ENCODE measurements around the gene NTRK1. TPM values are rescaled to one million over a fixed set of nuclear protein-coding genes. Genes with fewer than 3 reads are reported as not detected.

NTRK1 gene
- total RNA-seq, 6 experiments from 2014 or later = not detected

GRCh38 chr1:156877433-156878170 is 16.9 kb downstream of the NTRK1 start:
- Histone ChIP-seq H3K4me1 (no peaks in the 10 kb centered on the region), H3K4me3 (no peak overlapping the region), H3K27me3 (no peaks in the 10 kb centered on the region), H3K36me3 (no peaks in the 10 kb centered on the region), H3K9me3 (no peaks in the 10 kb centered on the region), H3K27ac (no peak overlapping the region)
- ATAC-seq (no peak), DNase-seq (no peak)
- intact Hi-C loops (cut with DNase I) = no loop called here
- TF ChIP-seq, protein P1, sequence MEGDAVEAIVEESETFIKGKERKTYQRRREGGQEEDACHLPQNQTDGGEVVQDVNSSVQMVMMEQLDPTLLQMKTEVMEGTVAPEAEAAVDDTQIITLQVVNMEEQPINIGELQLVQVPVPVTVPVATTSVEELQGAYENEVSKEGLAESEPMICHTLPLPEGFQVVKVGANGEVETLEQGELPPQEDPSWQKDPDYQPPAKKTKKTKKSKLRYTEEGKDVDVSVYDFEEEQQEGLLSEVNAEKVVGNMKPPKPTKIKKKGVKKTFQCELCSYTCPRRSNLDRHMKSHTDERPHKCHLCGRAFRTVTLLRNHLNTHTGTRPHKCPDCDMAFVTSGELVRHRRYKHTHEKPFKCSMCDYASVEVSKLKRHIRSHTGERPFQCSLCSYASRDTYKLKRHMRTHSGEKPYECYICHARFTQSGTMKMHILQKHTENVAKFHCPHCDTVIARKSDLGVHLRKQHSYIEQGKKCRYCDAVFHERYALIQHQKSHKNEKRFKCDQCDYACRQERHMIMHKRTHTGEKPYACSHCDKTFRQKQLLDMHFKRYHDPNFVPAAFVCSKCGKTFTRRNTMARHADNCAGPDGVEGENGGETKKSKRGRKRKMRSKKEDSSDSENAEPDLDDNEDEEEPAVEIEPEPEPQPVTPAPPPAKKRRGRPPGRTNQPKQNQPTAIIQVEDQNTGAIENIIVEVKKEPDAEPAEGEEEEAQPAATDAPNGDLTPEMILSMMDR (IDR thresholded peaks at IDR 0.05) = no peak
- no peak for TF ChIP-seq POLR2A (IDR thresholded peaks at IDR 0.05)
- 68% methylated on average over 3 of the region's 5 CpGs for WGBS (ENCODE audit: insufficient coverage, low coverage, low lambda C conversion rate, missing lambda C conversion rate)

- H3K36me3 ChIP-seq = no peaks in the 10 kb centered on the region
- TF ChIP-seq, protein P1 (IDR thresholded peaks at IDR 0.05) = no peak
- no peak for TF ChIP-seq POLR2A (IDR thresholded peaks at IDR 0.05)
- H3K27ac ChIP-seq = no peak overlapping the region
- H3K4me3 ChIP-seq = no peak overlapping the region
- DNase-seq (no peak), ATAC-seq (no peak)
- H3K4me1 ChIP-seq = no peaks in the 10 kb centered on the region
- no peaks in the 10 kb centered on the region for H3K9me3 ChIP-seq
- intact Hi-C loops (cut with DNase I) = no loop called here
- WGBS (ENCODE audit: insufficient coverage, low coverage, low lambda C conversion rate, missing lambda C conversion rate) = 80% methylated on average over 1 of the region's 21 CpGs
- no peaks in the 10 kb centered on the region for H3K27me3 ChIP-seq
These were observed 19.2 kb downstream of the NTRK1 start for GRCh38 chr1:156879876-156880275.

GRCh38 chr1:156880473-156880872 is 19.8 kb downstream of the NTRK1 start:
- Histone ChIP-seq H3K27me3 (no peaks in the 10 kb centered on the region), H3K4me1 (no peaks in the 10 kb centered on the region), H3K9me3 (no peaks in the 10 kb centered on the region), H3K36me3 (no peaks in the 10 kb centered on the region), H3K27ac (no peak overlapping the region), H3K4me3 (no peak overlapping the region)
- intact Hi-C loops (cut with DNase I) = no loop called here
- DNase-seq (no peak), ATAC-seq (no peak)
- TF ChIP-seq, protein P1 (IDR thresholded peaks at IDR 0.05) = no peak
- TF ChIP-seq POLR2A (IDR thresholded peaks at IDR 0.05) = no peak
- WGBS (ENCODE audit: insufficient coverage, low coverage, low lambda C conversion rate, missing lambda C conversion rate) = 63% methylated on average over 3 of the region's 5 CpGs

- 44% methylated on average over 8 of the region's 10 CpGs for WGBS (ENCODE audit: insufficient coverage, low coverage, low lambda C conversion rate, missing lambda C conversion rate)
- TF ChIP-seq, protein P1 (IDR thresholded peaks at IDR 0.05) = no peak
- TF ChIP-seq POLR2A (IDR thresholded peaks at IDR 0.05) = no peak
- no peak for ATAC-seq
- Histone ChIP-seq H3K27me3 (no peaks in the 10 kb centered on the region), H3K36me3 (no peaks in the 10 kb centered on the region), H3K4me1 (no peaks in the 10 kb centered on the region), H3K27ac (no peak overlapping the region), H3K4me3 (no peak overlapping the region), H3K9me3 (no peaks in the 10 kb centered on the region)
- DNase-seq = no peak
- intact Hi-C loops (cut with DNase I) = no loop called here
These were observed 20.4 kb downstream of the NTRK1 start for GRCh38 chr1:156881101-156881500.
